HFF-Myc (cell line): Measurements from ENCODE around the gene AIFM2.

ENCODE experiments used
- DNase-seq: peaks from one replicate; pipeline ENCODE4 v3.0.0-alpha.2; 2011; ENCODE audit warnings: low read depth; ENCODE audit errors: extremely low read depth
- H3K4me3 ChIP-seq: replicated peaks from 2 replicates; pipeline ENCODE4 v1.5.1; 2011; ENCODE audit warnings: low read depth, mild to moderate bottlenecking, control low read depth, low read length
- CTCF ChIP-seq: IDR thresholded peaks from 2 replicates; pipeline ENCODE4 v1.5.1; 2012; ENCODE audit warnings: mild to moderate bottlenecking, low read depth, low read length, control low read depth; ENCODE audit errors: missing control alignments

Gene AIFM2

DNA sequence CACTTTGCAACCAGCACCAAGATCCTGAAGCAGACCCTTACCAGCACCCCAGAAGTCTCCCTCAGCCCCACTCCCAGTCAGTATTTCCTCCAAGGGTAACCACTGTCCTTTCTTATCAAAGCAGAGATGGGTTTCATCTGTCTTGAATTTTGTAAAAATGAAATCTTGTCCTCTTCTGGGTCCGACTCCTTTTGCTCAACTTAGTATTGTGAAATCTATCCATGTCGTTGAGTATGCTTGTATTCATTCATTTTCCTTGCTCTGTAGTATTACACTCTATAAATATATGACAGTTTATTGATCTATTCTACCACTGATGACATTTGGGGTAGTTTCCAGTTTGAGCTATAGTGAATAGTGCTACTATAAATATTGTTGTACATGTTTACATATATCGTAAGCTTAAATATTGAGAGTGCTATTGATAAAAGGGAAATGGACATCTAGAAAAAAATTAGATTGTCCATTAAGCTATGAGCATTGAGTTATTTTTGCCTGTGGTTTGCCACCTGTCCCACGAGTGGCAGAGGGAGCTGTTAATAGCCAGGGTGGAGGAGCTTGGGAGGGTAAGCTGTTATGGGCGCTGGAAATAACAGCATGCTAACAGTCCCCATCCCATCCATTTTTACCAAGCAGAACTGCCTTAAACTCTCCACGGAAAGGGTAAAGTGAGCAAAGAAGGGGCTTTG, 36.5 kb downstream of the AIFM2 start:
- no peak for DNase-seq
- no peak for TF ChIP-seq CTCF
- no peak overlapping the region for H3K4me3 ChIP-seq

DNA sequence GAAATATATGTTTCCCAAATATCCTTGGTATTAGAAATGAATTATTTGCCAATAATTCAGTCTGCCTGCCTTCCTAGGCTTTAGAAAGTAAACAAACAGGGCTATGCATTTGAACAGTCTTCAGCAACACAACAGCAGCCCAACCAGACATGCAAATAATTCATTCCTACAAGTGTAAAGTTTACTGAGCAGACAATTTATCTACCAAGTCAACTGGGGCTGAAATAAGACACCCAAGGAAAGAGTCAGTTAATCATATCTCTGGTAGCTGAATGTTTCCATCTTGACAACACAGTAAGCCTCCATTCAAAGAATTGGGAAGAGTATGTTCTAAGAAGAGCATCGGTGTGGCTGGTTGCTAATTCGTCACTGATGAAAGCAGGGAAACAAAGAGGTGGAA, 38.4 kb downstream of the AIFM2 start:
- TF ChIP-seq CTCF, result no peak
- no peak for DNase-seq
- no peak overlapping the region for H3K4me3 ChIP-seq

- no peak for TF ChIP-seq CTCF
- no peak for DNase-seq
- no peak overlapping the region for H3K4me3 ChIP-seq
Measured at GRCh38 chr10:70093335-70093944, 39.2 kb downstream of the AIFM2 start.

DNA sequence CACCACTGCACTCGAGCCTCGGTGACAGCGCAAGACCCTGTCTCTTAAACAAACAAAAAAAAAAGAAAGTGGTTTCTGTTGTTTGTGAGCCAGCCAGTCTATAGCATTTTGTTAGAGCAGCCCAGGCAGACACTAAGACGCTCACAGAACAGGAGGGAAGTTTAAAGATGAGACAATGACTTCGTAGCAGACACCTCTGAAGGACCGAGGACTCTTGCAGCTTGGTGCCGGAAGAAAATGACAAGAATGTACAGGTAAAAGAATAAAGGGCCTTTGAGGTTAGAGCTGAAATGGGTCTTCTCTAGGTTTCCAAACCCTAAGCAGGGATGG, 40.3 kb downstream of the AIFM2 start:
- DNase-seq, result no peak
- H3K4me3 ChIP-seq, result no peak overlapping the region
- no peak for TF ChIP-seq CTCF

- H3K4me3 ChIP-seq, result no peak overlapping the region
- TF ChIP-seq CTCF, result no peak
- no peak for DNase-seq
Measured at GRCh38 chr10:70090951-70091350, 41.7 kb downstream of the AIFM2 start.

DNA sequence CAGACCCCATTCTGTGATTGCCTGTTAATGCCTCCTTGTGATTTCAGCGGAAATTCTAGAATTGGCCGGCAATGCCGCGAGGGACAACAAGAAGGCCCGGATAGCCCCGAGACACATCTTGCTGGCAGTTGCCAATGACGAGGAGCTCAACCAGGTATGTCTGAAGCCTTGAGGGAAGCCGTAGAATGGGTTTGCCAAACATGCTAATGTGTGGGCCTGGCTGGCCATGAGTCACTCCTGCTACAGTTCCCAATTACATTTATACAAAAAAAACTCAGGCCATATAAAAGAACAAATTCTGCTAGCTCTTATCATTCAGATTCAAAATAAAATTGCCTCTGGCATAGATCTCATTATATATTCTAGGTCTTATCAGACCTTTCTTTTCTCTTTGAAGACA, 42.6 kb downstream of the AIFM2 start:
- H3K4me3 ChIP-seq, result no peak overlapping the region
- no peak for DNase-seq
- TF ChIP-seq CTCF, result no peak

DNA sequence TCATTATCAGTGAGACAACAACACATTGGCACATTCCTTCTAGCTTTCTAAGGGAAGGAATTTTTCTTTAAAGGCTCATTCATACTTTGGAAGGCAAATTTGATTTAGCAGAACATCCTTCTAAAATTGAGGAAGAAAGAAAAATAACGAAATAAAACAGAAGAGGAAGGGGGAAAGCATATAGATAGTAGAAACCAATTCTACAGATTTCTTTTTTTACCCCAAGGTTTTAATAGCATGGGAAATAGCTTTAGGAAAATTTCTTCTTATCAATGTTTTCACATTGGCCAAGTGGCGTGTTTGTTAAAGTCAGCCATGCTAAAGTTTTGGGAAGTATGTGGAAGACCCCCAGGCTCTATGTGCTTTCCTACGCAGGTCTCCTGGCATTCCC, 44.3 kb downstream of the AIFM2 start:
- no peak for TF ChIP-seq CTCF
- DNase-seq, result no peak
- no peak overlapping the region for H3K4me3 ChIP-seq
